Anterior cingulate cortex (tissue), 58 donors: ENCODE results near the gene CLPSL2.
"Not testable (repeated sequence)": the region's sequence is repeated elsewhere in the genome, so short reads cannot be mapped to it uniquely, and the experiment has no call there.

Experiments
- DNase-seq, 58 donors: peaks; one replicate each; lab custom pipeline; 2025; lab: John Stamatoyannopoulos, UW

CLPSL2 gene

GRCh38 chr6:35776364-35777215 is at the start of gene CLPSL2:
Gene CLPSL2, plus strand, starts transcription at chr6:35776598. Its CDS starts 21 bp downstream, at chr6:35776619.
- DNase-seq: peak in 1 of 58 donors; percentile 7

GRCh38 chr6:35727231-35727934 is 49.0 kb upstream of the CLPSL2 start:
- peak in 52 of 58 donors; percentile 30 to 96 (median 82) for DNase-seq

GRCh38 chr6:35727935-35728682 is 48.3 kb upstream of the CLPSL2 start:
- DNase-seq: peak; percentile 54 to 96 (median 90)

GRCh38 chr6:35728683-35729678 is 47.4 kb upstream of the CLPSL2 start:
- peak in 28 of 58 donors; percentile 7 to 60 (median 31) for DNase-seq

- peak in 1 of 58 donors; percentile 25 for DNase-seq
These were observed 46.7 kb upstream of the CLPSL2 start for GRCh38 chr6:35729722-35730121.

- DNase-seq: no peak
These were observed 45.5 kb upstream of the CLPSL2 start for GRCh38 chr6:35730745-35731413.

- DNase-seq: peak; percentile 46 to 98 (median 88)
These were observed 45.0 kb upstream of the CLPSL2 start for GRCh38 chr6:35731414-35731735.

GRCh38 chr6:35731736-35732532 is 44.5 kb upstream of the CLPSL2 start:
- DNase-seq: peak in 57 of 58 donors; percentile 46 to 94 (median 83)

- no peak for DNase-seq
These were observed 42.8 kb upstream of the CLPSL2 start for GRCh38 chr6:35733633-35734032.

GRCh38 chr6:35734319-35734718 is 42.1 kb upstream of the CLPSL2 start:
- DNase-seq: not testable (repeated sequence)

GRCh38 chr6:35735452-35735851 is 40.9 kb upstream of the CLPSL2 start:
- no peak for DNase-seq

GRCh38 chr6:35736253-35736894 is 40.0 kb upstream of the CLPSL2 start:
- peak in 51 of 58 donors; percentile 15 to 80 (median 50) for DNase-seq

GRCh38 chr6:35736982-35737412 is 39.4 kb upstream of the CLPSL2 start, which contains the start of gene ARMC12:
Gene ARMC12, plus strand, starts transcription at chr6:35737032. Its CDS starts 77 bp downstream, at chr6:35737109.
- no peak for DNase-seq

- DNase-seq: peak in 8 of 58 donors; percentile 7 to 83 (median 12)
These were observed 38.8 kb upstream of the CLPSL2 start for GRCh38 chr6:35737413-35738211.

GRCh38 chr6:35739645-35740524 is 36.5 kb upstream of the CLPSL2 start:
- no peak for DNase-seq

- DNase-seq: no peak
These were observed 33.6 kb upstream of the CLPSL2 start for GRCh38 chr6:35742842-35743241.
